Neural progenitor cell (in vitro differentiated cells): ENCODE measurements around the gene RASGRP2. TPM values are rescaled to one million over a fixed set of nuclear protein-coding genes. Genes with fewer than 3 reads are reported as not detected.

Source experiments
- DNase-seq: peaks from one replicate; pipeline ENCODE4 v3.0.0-alpha.2; 2016; ENCODE audit warnings: low spot score
- H2AFZ ChIP-seq: fragments of 200-600 bp; sonication (generic); replicated peaks from 2 replicates; pipeline ENCODE4 v1.6.1; 2016; ENCODE audit warnings: antibody characterized with exemption
- H3F3A ChIP-seq: fragments of 200-600 bp; sonication (generic); 2 replicates; pipeline ENCODE4 v1.6.1; 2016; ENCODE audit warnings: antibody characterized with exemption, low read depth
- H3K27ac ChIP-seq: fragments of 200-600 bp; sonication (generic); 2 replicates; pipeline ENCODE4 v1.5.1; 2016; ENCODE audit warnings: mild to moderate bottlenecking
- H3K27me3 ChIP-seq: fragments of 200-600 bp; sonication (generic); 2 replicates; pipeline ENCODE4 v1.6.1; 2016; ENCODE audit warnings: mild to moderate bottlenecking, moderate library complexity
- H3K36me3 ChIP-seq: fragments of 200-600 bp; sonication (generic); 2 replicates; pipeline ENCODE4 v1.5.1; 2016
- H3K4me1 ChIP-seq: fragments of 200-600 bp; sonication (generic); 2 replicates; pipeline ENCODE4 v1.6.1; 2016; ENCODE audit warnings: mixed run types
- H3K4me2 ChIP-seq: fragments of 200-600 bp; sonication (generic); 2 replicates; pipeline ENCODE4 v1.6.1; 2016
- H3K4me3 ChIP-seq: fragments of 200-600 bp; sonication (generic); 2 replicates; pipeline ENCODE4 v1.5.1; 2016
- H3K79me2 ChIP-seq: fragments of 200-600 bp; sonication (generic); 2 replicates; pipeline ENCODE4 v1.6.1; 2016; ENCODE audit warnings: low read depth
- H3K9ac ChIP-seq: fragments of 200-600 bp; sonication (generic); 2 replicates; pipeline ENCODE4 v1.6.1; 2016
- H3K9me3 ChIP-seq: fragments of 200-600 bp; sonication (generic); 2 replicates; pipeline ENCODE4 v1.5.1; 2016; ENCODE audit warnings: low read depth
- H4K20me1 ChIP-seq: fragments of 200-600 bp; sonication (generic); 2 replicates; pipeline ENCODE4 v1.6.1; 2016; ENCODE audit warnings: low read depth
- H3K27ac Mint-ChIP-seq: 3 replicates; pipeline ENCODE4 v1.8.0; 2021; ENCODE audit warnings: mixed read lengths
- H3K27me3 Mint-ChIP-seq: 2 replicates; pipeline ENCODE4 v1.8.0; 2022; ENCODE audit warnings: low read depth, mild to moderate bottlenecking, inconsistent platforms, moderate library complexity, mixed read lengths; ENCODE audit not compliant: insufficient read depth
- H3K36me3 Mint-ChIP-seq: 3 replicates; pipeline ENCODE4 v1.8.0; 2021; ENCODE audit warnings: mixed read lengths
- H3K4me1 Mint-ChIP-seq: 3 replicates; pipeline ENCODE4 v1.8.0; 2021; ENCODE audit warnings: mixed read lengths
- H3K4me3 Mint-ChIP-seq: 3 replicates; pipeline ENCODE4 v1.8.0; 2021; ENCODE audit warnings: mild to moderate bottlenecking, moderate library complexity, mixed read lengths
- H3K9me3 Mint-ChIP-seq: 3 replicates; pipeline ENCODE4 v1.8.0; 2020; ENCODE audit warnings: mixed read lengths
- EZH2 ChIP-seq: fragments of 200-600 bp; sonication (generic); IDR thresholded peaks from 2 replicates; pipeline ENCODE4 v1.6.1; 2017; ENCODE audit warnings: antibody characterized with exemption, mild to moderate bottlenecking, moderate library complexity
- EZH2phosphoT487 ChIP-seq: fragments of 200-600 bp; sonication (generic); IDR thresholded peaks from 2 replicates; pipeline ENCODE4 v1.6.1; 2017; ENCODE audit warnings: antibody characterized with exemption
- total RNA-seq: library from RNA; depleted of rRNA; stranded (reverse); fragments of >200 nt; gene quantifications from 2 replicates; pipeline ENCODE4 v1.2.3, GENCODE V29; 2015; ENCODE audit warnings: low replicate concordance
- TF ChIP-seq, protein P1 (sequence below): fragments of 200-600 bp; sonication (generic); IDR thresholded peaks from 2 replicates; pipeline ENCODE4 v1.5.1; 2017; ENCODE audit warnings: antibody characterized with exemption, mild to moderate bottlenecking

Gene RASGRP2
- total RNA-seq, 1 donor from 2014 or later = 0.06 TPM

DNA sequence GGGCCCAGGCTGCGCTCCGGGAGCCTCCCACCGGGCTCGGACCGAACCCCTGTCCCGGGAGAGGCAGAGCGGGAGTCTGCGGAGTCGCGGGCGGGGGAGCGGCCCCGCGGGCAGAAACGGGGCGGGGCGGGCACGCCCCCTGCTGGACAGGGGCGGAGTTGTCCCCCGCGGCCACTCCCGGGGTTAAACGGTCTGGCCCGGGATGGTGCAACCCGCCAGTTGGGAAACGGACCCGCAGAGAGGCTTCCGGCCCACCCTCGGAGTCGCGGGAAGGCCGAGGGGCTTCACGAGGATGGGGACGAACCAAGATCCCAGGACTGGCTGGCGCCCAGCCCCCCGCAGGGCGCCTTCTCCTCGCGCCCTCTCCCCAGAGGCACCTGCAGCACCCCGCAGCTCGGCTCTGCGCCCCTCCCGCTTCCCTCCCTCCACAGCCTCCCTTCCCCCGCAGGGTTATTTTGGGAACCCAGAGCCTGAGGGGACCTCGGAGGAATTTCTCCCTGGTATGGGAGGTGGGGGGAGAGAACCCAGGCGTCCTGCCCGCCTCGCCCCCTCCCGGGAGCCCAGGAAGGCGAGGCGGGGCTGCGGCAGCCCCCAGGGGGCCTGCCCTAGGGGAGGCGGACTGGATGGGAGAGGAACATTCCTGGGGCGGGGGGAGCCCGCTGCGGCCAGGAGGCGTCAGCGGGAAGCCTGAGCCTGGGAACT is 902 bp downstream of the RASGRP2 start:
- Mint-ChIP-seq H3K27me3 (peaks cover 37% of the 10 kb centered on the region), H3K27ac (no peak overlapping the region), H3K4me3 (no peak overlapping the region), H3K4me1 (peaks cover 17% of the 10 kb centered on the region), H3K9me3 (no peaks in the 10 kb centered on the region), H3K36me3 (no peaks in the 10 kb centered on the region)
- peaks cover 44% of the 10 kb centered on the region for H3F3A ChIP-seq
- H3K79me2 ChIP-seq = no peaks in the 10 kb centered on the region
- H3K9me3 ChIP-seq = no peaks in the 10 kb centered on the region
- peak; percentile 70 for DNase-seq
- H3K4me1 ChIP-seq = peaks cover 14% of the 10 kb centered on the region
- no peak overlapping the region for H3K27ac ChIP-seq
- H3K27me3 ChIP-seq = peaks cover 84% of the 10 kb centered on the region
- peak overlapping the region; percentile 22 for H2AFZ ChIP-seq
- peak; percentile 35 for TF ChIP-seq EZH2
- TF ChIP-seq, protein P1, sequence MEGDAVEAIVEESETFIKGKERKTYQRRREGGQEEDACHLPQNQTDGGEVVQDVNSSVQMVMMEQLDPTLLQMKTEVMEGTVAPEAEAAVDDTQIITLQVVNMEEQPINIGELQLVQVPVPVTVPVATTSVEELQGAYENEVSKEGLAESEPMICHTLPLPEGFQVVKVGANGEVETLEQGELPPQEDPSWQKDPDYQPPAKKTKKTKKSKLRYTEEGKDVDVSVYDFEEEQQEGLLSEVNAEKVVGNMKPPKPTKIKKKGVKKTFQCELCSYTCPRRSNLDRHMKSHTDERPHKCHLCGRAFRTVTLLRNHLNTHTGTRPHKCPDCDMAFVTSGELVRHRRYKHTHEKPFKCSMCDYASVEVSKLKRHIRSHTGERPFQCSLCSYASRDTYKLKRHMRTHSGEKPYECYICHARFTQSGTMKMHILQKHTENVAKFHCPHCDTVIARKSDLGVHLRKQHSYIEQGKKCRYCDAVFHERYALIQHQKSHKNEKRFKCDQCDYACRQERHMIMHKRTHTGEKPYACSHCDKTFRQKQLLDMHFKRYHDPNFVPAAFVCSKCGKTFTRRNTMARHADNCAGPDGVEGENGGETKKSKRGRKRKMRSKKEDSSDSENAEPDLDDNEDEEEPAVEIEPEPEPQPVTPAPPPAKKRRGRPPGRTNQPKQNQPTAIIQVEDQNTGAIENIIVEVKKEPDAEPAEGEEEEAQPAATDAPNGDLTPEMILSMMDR = peak; percentile 84
- TF ChIP-seq EZH2phosphoT487 = peak; percentile 31
- no peak overlapping the region for H3K9ac ChIP-seq
- peaks cover 34% of the 10 kb centered on the region for H4K20me1 ChIP-seq
- H3K4me2 ChIP-seq = peak overlapping the region; percentile 74
- no peaks in the 10 kb centered on the region for H3K36me3 ChIP-seq
- peak overlapping the region; percentile 41 for H3K4me3 ChIP-seq

DNA sequence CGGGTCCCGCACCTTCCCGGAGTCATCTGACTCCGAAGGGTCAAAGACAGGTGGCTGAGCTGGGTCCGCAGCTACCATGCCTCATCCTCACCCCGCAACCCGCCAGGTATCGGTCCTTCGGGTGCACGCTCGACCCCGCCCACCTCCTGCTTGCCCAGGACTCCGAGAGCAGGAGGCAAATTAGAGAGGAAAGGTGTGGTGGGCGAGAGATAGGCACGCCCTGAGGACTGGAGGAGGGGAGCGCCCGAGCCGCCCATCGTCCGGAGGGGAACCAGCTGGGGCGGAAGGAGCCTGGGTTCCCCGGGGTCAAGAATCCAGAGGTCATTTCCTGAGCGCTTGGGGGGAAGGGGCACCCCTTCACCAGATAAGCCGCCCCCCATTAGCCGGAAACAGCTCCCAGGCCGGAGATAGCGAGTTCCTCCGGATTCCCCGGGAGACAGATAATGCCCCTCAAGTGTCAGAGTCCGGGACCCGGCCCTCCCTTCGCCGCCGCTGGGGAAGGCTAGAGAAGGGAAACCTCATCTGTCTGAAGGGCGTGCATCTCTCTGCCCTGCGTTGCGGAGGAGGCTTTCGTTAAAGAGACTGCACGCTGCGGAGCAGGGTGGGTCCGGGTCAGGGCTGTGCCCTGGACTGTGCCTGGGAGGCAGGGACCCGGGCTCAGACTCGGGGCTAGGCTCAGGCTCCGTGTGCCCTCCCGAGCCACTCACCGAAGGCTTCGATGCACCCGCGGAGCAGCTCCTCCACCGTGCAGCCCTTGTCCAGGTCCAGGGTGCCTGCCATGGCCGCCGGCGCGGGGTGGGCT is 1.7 kb downstream of the RASGRP2 start:
- peak overlapping the region; percentile 71 for H3K4me3 Mint-ChIP-seq
- Histone ChIP-seq H3F3A (peaks cover 40% of the 10 kb centered on the region), H4K20me1 (peaks cover 34% of the 10 kb centered on the region), H2AFZ (peak overlapping the region; percentile 22), H3K4me3 (peak overlapping the region; percentile 41), H3K36me3 (no peaks in the 10 kb centered on the region), H3K79me2 (no peaks in the 10 kb centered on the region), H3K27ac (no peak overlapping the region), H3K4me2 (peak overlapping the region; percentile 74), H3K27me3 (peaks cover 84% of the 10 kb centered on the region), H3K9ac (no peak overlapping the region), H3K9me3 (no peaks in the 10 kb centered on the region), H3K4me1 (peaks cover 14% of the 10 kb centered on the region)
- TF ChIP-seq EZH2phosphoT487 (peak; percentile 91), EZH2 (peak; percentile 61)
- TF ChIP-seq, protein P1 = no peak
- DNase-seq = peak; percentile 58
- H3K36me3 Mint-ChIP-seq = no peaks in the 10 kb centered on the region
- no peak overlapping the region for H3K27ac Mint-ChIP-seq
- peaks cover 17% of the 10 kb centered on the region for H3K4me1 Mint-ChIP-seq
- H3K27me3 Mint-ChIP-seq = peaks cover 37% of the 10 kb centered on the region
- H3K9me3 Mint-ChIP-seq = no peaks in the 10 kb centered on the region

DNA sequence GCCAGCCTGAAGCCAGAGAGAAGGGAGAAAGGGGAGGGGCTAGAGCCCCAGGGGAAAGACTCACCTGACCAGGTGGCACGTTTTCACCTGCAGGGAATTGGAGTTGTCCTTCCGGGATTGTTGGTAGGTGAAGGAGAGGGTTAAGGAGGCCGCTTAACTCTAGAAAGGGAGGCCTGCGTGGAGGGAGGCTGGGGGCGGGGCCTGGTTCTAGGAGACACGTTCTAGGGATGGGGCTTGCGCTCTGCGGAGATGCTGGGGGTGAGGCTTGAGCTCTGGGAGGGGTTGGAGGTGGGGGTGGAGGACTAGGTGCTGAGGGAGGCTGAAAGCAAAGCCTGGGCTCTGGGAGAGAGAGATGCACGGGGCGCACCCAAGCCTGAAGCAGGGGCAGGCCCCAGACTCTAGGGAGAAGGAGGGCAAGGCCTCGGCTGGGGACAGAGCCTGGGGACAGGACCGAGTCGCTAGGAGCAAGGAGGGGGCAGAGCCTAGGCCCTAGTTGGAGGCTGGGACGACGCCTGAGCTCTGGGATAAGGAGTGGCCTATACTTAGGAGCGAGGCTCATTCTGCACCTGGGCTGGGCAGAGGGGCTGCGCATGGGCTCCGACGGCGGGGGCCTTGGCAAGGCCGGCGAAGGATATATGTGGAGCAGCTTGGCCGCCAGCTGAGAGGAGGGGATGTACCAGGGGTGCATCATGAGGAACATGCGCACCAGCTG is 2.4 kb downstream of the RASGRP2 start:
- H3K79me2 ChIP-seq = no peaks in the 10 kb centered on the region
- Mint-ChIP-seq H3K4me1 (peaks cover 17% of the 10 kb centered on the region), H3K4me3 (peak overlapping the region; percentile 53), H3K36me3 (no peaks in the 10 kb centered on the region), H3K9me3 (no peaks in the 10 kb centered on the region), H3K27ac (no peak overlapping the region), H3K27me3 (peaks cover 35% of the 10 kb centered on the region)
- peak; percentile 30 for DNase-seq
- peaks cover 34% of the 10 kb centered on the region for H3F3A ChIP-seq
- no peaks in the 10 kb centered on the region for H3K9me3 ChIP-seq
- H4K20me1 ChIP-seq = peaks cover 31% of the 10 kb centered on the region
- peak overlapping the region; percentile 74 for H3K4me2 ChIP-seq
- H3K4me3 ChIP-seq = peak overlapping the region; percentile 41
- no peak overlapping the region for H3K9ac ChIP-seq
- peaks cover 14% of the 10 kb centered on the region for H3K4me1 ChIP-seq
- H3K27ac ChIP-seq = no peak overlapping the region
- H3K27me3 ChIP-seq = peaks cover 76% of the 10 kb centered on the region
- TF ChIP-seq EZH2 = no peak
- TF ChIP-seq EZH2phosphoT487 = no peak
- TF ChIP-seq, protein P1 = no peak
- H2AFZ ChIP-seq = no peak overlapping the region
- H3K36me3 ChIP-seq = no peaks in the 10 kb centered on the region
